A549 treated with AZD9567 at 1 μM for 4 hours (cell line): Measurements from ENCODE around the gene TIA1. TPM values are rescaled to one million over a fixed set of nuclear protein-coding genes. Genes with fewer than 3 reads are reported as not detected.

Experiments
- total RNA-seq: library from RNA; stranded (reverse); fragments of 200-300 nt; extraction: Qiagen RNA extraction; gene quantifications from 5 replicates; pipeline ENCODE4 v1.2.3, GENCODE V29; 2022; ENCODE audit not compliant: insufficient read depth

TIA1 gene, protein sequence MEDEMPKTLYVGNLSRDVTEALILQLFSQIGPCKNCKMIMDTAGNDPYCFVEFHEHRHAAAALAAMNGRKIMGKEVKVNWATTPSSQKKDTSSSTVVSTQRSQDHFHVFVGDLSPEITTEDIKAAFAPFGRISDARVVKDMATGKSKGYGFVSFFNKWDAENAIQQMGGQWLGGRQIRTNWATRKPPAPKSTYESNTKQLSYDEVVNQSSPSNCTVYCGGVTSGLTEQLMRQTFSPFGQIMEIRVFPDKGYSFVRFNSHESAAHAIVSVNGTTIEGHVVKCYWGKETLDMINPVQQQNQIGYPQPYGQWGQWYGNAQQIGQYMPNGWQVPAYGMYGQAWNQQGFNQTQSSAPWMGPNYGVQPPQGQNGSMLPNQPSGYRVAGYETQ
- total RNA-seq: 41.1 to 72.0 TPM (median 44.4 TPM) in 5 replicates

DNA sequence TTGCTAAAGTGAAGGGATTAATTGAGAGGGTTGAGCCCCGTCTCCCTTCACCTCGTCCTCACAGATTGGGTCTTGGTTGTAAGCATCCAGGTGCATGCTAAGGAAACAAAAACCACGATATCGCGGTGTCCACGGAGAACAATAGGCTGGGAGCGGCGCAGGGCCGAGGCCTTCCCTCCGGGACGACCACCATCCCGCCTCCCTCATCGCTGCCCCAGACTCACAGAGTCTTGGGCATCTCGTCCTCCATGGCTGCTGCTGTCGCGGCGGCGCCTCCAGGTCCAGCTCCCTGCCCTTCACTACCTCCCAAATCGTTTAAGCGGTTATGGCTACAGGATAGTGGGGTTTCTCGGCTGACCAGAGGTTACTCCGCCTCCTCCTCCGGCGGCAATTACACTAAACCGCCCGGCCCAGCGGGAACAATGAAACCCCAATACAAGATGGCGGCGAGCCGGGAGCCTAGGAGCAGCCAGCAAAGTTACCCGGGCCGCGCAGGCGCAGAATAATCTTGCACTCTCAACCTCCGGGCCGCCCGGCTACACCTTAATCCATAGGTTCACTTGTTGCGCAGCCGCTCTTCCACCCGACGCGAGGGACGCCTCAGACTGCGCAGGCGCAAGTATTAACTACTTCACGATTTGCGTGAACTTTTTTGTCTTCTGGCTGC lies at the start of gene TIA1:
TIA1 (minus strand) TSS at position 448 of the 667 bp plus-strand sequence; CDS start at position 250, 198 bp downstream.

DNA sequence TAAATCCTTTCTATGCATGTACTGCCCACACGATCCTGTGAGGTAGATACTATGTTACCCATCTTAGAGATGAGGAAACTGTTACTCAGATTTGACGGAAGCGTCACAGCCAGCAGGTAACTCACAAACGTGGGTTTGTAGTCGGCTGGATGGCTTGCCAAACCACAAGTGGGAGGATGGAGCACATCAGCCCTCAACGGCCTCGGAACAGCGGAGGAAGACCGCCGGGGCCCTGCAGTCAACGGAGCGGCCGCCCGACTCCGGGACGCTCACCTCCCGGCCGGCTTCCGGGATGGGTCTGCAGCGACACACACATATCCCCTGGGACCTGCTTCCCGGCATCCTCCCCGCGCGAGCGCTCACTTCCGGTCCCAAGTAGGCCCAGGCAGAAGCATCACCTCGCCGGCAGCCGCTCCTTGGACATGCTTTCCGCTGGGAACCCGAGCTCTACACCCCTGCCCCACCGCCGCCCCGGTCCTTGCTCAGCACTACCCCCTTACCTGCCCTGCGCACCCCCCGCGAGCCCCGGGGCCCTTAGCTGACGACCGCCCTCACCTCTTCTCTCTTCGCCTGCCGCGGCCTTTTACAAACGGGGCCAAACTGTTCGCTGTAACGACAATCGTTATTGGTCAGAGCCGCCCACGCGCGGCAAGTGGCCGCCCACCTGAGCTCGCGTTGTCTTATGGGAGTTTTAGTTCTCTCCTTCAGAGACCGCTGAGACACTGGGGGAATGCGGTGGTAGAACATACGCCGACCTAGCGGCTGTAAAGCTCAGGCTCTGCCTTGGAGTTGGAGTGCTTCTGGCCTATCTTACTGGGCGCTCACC lies 57.8 kb downstream of the TIA1 start, which contains the start of gene C2orf42:
C2orf42 (minus strand) TSS at position 602 of the 826 bp plus-strand sequence. CDS start 9,034 bp downstream, outside the sequence.

Other genes starting within 250 kb of the TIA1 start
- 374 to 398 TPM (median 391 TPM) in 5 replicates for gene PCBP1, start 161.2 kb downstream of the TIA1 start, total RNA-seq
- gene C2orf42, start 57.6 kb downstream of the TIA1 start, total RNA-seq: 7.0 to 17.3 TPM (median 7.8 TPM) in 5 replicates
- 36.9 to 60.1 TPM (median 47.5 TPM) in 5 replicates for gene PCYOX1, start 9.5 kb upstream of the TIA1 start, total RNA-seq
- gene SNRPG, start 45.1 kb upstream of the TIA1 start, total RNA-seq: 247 to 362 TPM (median 355 TPM) in 5 replicates
- 87.0 to 112 TPM (median 91.1 TPM) in 5 replicates for gene FAM136A, start 53.4 kb upstream of the TIA1 start, total RNA-seq